Activated T-helper 1 cell treated with anti-CD3 and anti-CD28 coated beads, Interleukin-12 subunit alpha, Interleukin-12 subunit beta, Interleukin-2, Interleukin-4 antibody, amounts not matched to agents 30 ng/mL and 10 ng/mL and 1 ng/mL, durations not matched to agents 14 hours and 24 hours and 36 hours (primary cell): Measurements from ENCODE around the gene PRAC2. TPM values are rescaled to one million over a fixed set of nuclear protein-coding genes. Genes with fewer than 3 reads are reported as not detected.

Source experiments
- DNase-seq: peaks from one replicate; pipeline ENCODE4 v3.0.0; 2021; ENCODE audit warnings: low spot score
- H3K27ac Mint-ChIP-seq: one replicate; pipeline ENCODE4 v1.8.0; 2021; ENCODE audit warnings: mild to moderate bottlenecking, mixed read lengths
- H3K27me3 Mint-ChIP-seq: one replicate; pipeline ENCODE4 v1.8.0; 2022; ENCODE audit warnings: mild to moderate bottlenecking, moderate library complexity, mixed read lengths; ENCODE audit not compliant: insufficient read depth
- H3K36me3 Mint-ChIP-seq: one replicate; pipeline ENCODE4 v1.8.0; 2021; ENCODE audit warnings: low read depth, mixed read lengths
- H3K4me1 Mint-ChIP-seq: one replicate; pipeline ENCODE4 v1.8.0; 2021; ENCODE audit warnings: low read depth, mixed read lengths
- H3K4me3 Mint-ChIP-seq: one replicate; pipeline ENCODE4 v1.8.0; 2021; ENCODE audit warnings: mild to moderate bottlenecking, moderate library complexity, mixed read lengths
- H3K9me3 Mint-ChIP-seq: one replicate; pipeline ENCODE4 v1.8.0; 2021; ENCODE audit warnings: mixed read lengths
- intact Hi-C: fragments of 100-400 bp; cut with micrococcal nuclease; formaldehyde crosslinking; loops from one replicate; pipeline ENCODE4 v1.15.1; 2024
- total RNA-seq: library from RNA; stranded (reverse); gene quantifications from 2 replicates; pipeline ENCODE4 v1.2.3, GENCODE V29; 2022

Gene PRAC2
- total RNA-seq, 1 donor from 2014 or later, result not detected

DNA sequence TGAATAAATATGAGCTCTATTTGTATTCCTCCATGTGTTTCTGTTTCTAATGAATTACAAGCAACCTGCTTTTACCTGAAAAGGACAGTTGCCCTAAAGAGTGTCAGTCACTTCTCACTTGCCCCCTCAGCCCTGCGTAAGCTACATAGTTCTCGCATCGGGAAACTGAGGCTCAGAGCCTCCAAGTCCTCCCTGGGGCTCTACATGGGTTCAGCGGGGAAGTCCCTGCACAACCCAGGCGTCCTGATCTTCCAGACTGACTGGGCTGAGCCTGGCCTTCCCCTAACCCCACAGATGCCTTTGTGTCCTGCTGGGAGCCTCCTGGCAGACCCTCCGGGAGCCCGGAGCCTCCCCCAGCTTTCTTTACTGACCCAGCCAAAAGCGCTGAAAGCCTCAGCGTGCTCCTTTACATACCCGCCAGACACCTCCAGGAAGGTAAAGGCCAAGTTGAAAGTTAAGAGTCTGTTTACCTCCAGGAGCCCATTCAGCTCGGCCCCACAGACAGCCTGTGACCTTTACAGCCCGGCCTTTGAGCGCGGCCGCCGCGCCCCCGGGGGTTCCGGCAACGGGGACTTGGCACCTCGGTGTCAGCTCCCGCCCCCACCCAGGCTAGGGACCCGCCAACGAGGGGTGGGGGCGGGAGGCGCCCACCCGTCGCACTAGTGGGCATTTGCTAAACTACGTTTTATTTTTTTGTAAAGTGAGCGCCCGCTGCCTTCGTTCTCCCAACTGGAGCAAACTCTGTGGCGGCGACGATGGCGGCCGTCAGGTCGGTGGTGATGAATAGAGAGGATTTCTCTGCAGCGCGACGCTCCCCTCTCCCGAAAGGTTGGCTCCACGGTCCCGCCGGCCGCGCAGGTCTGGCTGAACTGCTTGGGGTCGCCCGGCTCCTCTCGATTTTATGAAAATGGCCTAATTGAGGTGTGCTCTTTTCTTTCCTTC is 10.0 kb downstream of the PRAC2 start:
- peaks cover 15% of the 10 kb centered on the region for H3K4me1 Mint-ChIP-seq
- H3K27ac Mint-ChIP-seq, result peak overlapping the region; percentile 57
- no peaks in the 10 kb centered on the region for H3K9me3 Mint-ChIP-seq
- intact Hi-C loops, result loop anchor here (5.0 kb wide), 1 partner anchor 269 kb away; no protein-coding TSS in a partner anchor
- no peak overlapping the region for H3K4me3 Mint-ChIP-seq
- H3K36me3 Mint-ChIP-seq, result peaks cover 4% of the 10 kb centered on the region
- peaks cover 84% of the 10 kb centered on the region for H3K27me3 Mint-ChIP-seq
- DNase-seq, result no peak

DNA sequence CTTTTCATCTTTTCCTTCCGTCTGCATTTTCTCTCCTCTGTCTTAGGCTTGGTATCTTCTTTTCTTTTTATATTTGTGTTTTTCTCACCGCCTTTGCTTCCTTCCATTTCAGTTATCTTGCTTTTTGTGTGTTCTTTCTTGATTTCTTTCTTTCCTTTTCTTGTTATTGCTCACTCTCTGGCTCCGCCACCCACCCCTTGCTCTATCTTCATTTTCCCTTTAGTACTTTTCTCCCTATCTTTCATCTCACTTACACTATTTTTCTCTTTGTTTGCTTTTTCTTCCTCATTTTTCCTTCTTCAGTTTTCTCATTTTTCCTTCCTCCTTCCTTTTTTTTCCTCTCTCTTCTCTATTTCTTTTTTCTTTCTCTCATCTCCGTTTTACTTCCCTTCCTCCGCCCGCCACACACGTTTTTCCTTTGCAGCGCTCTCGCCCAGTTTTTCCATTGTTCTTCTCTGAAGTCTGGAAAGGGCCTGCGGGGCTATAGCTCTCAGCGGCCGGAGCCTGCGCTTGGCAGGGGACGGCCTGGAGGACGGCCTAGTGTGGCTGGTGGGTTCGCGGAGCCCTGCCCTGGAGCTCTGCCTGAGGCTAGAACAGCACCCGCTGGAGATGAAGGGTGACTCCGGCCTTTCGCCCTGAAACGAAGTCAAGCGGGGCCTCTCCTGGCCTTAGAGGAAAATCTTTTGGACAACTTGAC is 10.8 kb downstream of the PRAC2 start:
- intact Hi-C loops, result loop anchor here (5.0 kb wide), 1 partner anchor 269 kb away; no protein-coding TSS in a partner anchor
- no peaks in the 10 kb centered on the region for H3K9me3 Mint-ChIP-seq
- no peak overlapping the region for H3K4me3 Mint-ChIP-seq
- DNase-seq, result no peak
- peaks cover 20% of the 10 kb centered on the region for H3K4me1 Mint-ChIP-seq
- peaks cover 85% of the 10 kb centered on the region for H3K27me3 Mint-ChIP-seq
- H3K27ac Mint-ChIP-seq, result peak overlapping the region; percentile 57
- peaks cover 4% of the 10 kb centered on the region for H3K36me3 Mint-ChIP-seq

DNA sequence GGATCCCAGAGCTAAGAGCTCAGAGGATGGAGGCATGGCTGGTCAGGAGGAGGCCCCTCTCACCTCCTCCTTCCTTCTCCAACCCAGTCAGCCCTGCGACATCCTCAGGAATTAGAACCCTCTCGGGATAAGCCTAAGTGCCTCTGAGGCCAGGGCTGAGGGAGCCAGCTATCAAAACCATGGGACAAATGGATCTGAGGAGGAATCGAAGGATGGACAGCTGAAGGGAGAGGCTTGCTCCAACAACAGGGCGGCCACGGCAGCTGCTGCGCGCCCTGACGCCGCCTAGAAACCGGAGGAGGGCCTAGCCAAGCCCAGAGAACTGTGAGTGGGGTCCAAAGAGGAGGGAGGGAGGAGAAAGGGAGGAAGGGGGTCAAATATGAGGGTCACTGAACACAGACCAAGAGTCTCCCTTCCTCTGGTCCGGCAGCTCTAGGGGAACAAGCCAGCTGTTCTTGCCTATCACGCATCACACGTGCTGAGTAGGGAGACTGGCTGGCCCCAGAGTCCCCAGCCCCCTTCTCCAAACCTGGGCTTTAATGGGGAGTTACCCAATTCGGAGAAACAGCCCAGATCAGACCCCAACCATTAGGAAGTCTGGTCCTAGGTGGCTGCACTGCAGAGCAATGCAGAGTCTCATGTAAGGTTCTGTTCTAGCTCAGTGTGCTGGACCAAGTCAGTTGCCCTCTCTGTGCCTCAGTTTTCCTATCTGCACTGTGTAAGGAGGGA is 11.5 kb downstream of the PRAC2 start:
- Mint-ChIP-seq H3K27ac (peak overlapping the region; percentile 4), H3K4me1 (peaks cover 25% of the 10 kb centered on the region), H3K9me3 (no peaks in the 10 kb centered on the region), H3K4me3 (no peak overlapping the region), H3K27me3 (peaks cover 88% of the 10 kb centered on the region), H3K36me3 (peaks cover 4% of the 10 kb centered on the region)
- intact Hi-C loops, result loop anchor here (5.0 kb wide), 1 partner anchor 268 kb away; no protein-coding TSS in a partner anchor
- no peak for DNase-seq

DNA sequence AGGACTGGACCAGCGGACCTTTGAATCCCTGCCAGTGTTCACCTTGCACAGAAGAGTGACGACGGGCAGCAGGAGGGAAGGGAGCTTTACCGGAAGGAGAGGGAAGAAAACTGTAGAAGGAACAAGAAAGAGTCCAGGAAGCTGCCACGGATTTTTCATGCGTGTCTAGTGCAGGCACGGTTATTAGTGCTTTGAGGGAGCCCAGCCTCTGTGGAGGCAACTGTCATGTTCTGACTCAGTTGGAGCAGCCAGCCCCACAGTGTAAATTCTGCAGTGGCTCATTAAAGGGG is 12.0 kb downstream of the PRAC2 start:
- H3K4me1 Mint-ChIP-seq, result peaks cover 25% of the 10 kb centered on the region
- no peaks in the 10 kb centered on the region for H3K9me3 Mint-ChIP-seq
- H3K36me3 Mint-ChIP-seq, result peaks cover 4% of the 10 kb centered on the region
- no peak for DNase-seq
- H3K27me3 Mint-ChIP-seq, result peaks cover 87% of the 10 kb centered on the region
- intact Hi-C loops, result no loop called here
- no peak overlapping the region for H3K27ac Mint-ChIP-seq
- no peak overlapping the region for H3K4me3 Mint-ChIP-seq

DNA sequence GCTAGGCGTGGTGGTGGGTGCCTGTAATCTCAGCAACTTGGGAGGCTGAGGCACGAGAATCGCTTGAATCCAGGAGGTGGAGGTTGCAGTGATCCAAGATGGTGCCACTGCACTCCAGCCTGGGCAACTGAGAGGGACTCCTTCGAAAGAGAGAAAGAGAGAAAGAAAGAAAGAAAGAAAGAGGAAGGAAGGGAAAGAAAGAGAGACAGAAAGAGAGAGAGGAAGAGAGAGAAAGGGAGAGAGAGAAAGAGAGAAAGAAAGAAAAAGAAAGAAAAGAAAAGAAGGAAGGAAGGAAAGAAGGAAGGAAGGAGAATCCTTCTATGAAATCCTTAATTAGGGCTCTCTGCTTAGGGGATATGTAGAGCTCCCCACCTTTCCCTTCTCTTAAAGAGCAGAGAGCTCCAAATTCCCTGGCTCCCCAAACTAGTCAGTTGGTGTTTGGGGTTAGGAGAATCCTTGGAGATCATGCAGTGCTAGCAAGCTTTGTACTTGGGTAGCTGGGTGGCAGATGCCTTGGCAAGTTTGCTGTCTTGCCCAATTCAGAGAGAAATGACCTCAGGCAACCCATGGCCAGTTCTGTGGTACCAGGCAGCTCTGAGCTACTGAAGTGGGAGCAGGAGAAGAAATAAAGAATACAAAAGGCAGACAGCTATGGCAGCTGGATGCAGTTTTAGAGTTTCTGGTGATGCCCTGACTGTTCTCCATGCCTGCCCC is 14.5 kb downstream of the PRAC2 start:
- DNase-seq, result no peak
- Mint-ChIP-seq H3K27me3 (peaks cover 89% of the 10 kb centered on the region), H3K36me3 (peaks cover 4% of the 10 kb centered on the region), H3K27ac (no peak overlapping the region), H3K9me3 (no peaks in the 10 kb centered on the region), H3K4me1 (peaks cover 23% of the 10 kb centered on the region), H3K4me3 (peak overlapping the region; percentile 12)
- intact Hi-C loops, result loop anchor here (1.0 kb wide), 1 partner anchor 7 kb away; no protein-coding TSS in a partner anchor

- no peak overlapping the region for H3K4me3 Mint-ChIP-seq
- peaks cover 2% of the 10 kb centered on the region for H3K36me3 Mint-ChIP-seq
- H3K4me1 Mint-ChIP-seq, result peaks cover 17% of the 10 kb centered on the region
- no peaks in the 10 kb centered on the region for H3K9me3 Mint-ChIP-seq
- H3K27ac Mint-ChIP-seq, result no peak overlapping the region
- H3K27me3 Mint-ChIP-seq, result peaks cover 91% of the 10 kb centered on the region
- no peak for DNase-seq
- intact Hi-C loops, result loop anchor here (1.0 kb wide), 1 partner anchor 8 kb away; no protein-coding TSS in a partner anchor
These were observed 15.4 kb downstream of the PRAC2 start for GRCh38 chr17:48738424-48738802.

- no peak for DNase-seq
- intact Hi-C loops, result loop anchor here (1.0 kb wide), 1 partner anchor 9 kb away; no protein-coding TSS in a partner anchor
- Mint-ChIP-seq H3K27me3 (peaks cover 91% of the 10 kb centered on the region), H3K9me3 (no peaks in the 10 kb centered on the region), H3K36me3 (no peaks in the 10 kb centered on the region), H3K4me3 (peak overlapping the region; percentile 22), H3K4me1 (peaks cover 11% of the 10 kb centered on the region), H3K27ac (no peak overlapping the region)
These were observed 16.0 kb downstream of the PRAC2 start for GRCh38 chr17:48738803-48739526.

DNA sequence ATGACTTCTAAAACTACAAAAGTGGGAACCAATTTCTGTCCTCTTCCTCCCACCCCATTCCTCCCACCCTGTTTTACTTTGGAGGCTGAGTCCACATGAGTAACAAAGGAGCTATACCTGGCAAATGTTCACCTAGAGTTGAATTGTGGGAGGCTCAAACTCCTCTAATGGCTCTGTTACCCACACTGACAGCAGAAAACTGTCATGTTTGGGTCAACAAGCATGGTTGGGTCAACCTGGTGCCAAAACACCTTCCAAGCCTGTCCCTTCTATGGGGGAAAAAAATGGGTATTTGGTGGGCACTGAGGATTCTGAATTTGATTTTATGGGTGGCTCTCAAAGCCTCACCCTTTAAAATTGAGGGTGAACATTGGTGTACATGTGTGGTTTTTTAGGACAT is 17.6 kb downstream of the PRAC2 start:
- peaks cover 92% of the 10 kb centered on the region for H3K27me3 Mint-ChIP-seq
- no peaks in the 10 kb centered on the region for H3K9me3 Mint-ChIP-seq
- intact Hi-C loops, result no loop called here
- DNase-seq, result no peak
- H3K27ac Mint-ChIP-seq, result no peak overlapping the region
- H3K36me3 Mint-ChIP-seq, result no peaks in the 10 kb centered on the region
- no peak overlapping the region for H3K4me3 Mint-ChIP-seq
- H3K4me1 Mint-ChIP-seq, result peaks cover 10% of the 10 kb centered on the region

GRCh38 chr17:48745381-48746275 is 22.6 kb downstream of the PRAC2 start:
- intact Hi-C loops, result loop anchor here (2.0 to 5.0 kb wide), 2 partner anchors 108 to 131 kb away; partner anchors contain the start of gene HOXB8
- Mint-ChIP-seq H3K27ac (no peak overlapping the region), H3K4me3 (no peak overlapping the region), H3K9me3 (no peaks in the 10 kb centered on the region), H3K36me3 (no peaks in the 10 kb centered on the region), H3K27me3 (peaks cover 87% of the 10 kb centered on the region), H3K4me1 (peaks cover 15% of the 10 kb centered on the region)
- DNase-seq, result no peak

DNA sequence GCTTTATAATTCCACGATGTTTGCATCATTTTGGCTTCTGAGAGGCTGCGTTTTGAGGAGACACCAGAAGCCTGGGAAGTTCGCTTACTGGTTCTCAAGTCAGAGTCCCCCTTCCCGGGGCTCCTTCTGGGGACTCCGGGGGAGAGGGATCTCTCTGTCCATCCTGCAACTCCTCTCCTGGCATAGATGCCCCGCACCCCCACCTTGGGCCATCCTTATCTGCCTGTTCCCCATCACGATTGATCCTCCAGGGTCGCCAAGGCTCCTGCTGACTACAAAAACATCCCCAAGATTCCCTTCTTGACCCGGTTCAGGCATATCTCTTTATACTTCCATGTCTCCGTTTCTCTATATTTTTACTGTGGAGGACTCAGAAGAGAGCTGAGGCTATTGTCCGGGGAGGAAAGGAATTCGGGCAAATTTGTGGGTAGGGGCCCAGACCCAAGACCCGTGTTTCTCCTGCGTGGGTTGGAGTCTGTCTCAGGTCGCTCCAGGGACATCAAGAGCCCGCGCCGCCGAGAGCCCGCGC is 24.0 kb downstream of the PRAC2 start:
- intact Hi-C loops, result loop anchor here (2.0 to 5.0 kb wide), 2 partner anchors 110 to 132 kb away; partner anchors contain the start of gene HOXB8
- DNase-seq, result no peak
- H3K27ac Mint-ChIP-seq, result no peak overlapping the region
- no peaks in the 10 kb centered on the region for H3K9me3 Mint-ChIP-seq
- H3K4me3 Mint-ChIP-seq, result no peak overlapping the region
- peaks cover 15% of the 10 kb centered on the region for H3K4me1 Mint-ChIP-seq
- H3K27me3 Mint-ChIP-seq, result peaks cover 86% of the 10 kb centered on the region
- H3K36me3 Mint-ChIP-seq, result no peaks in the 10 kb centered on the region
